GM18907 (cell line): ENCODE measurements around the gene RNF215.

Experiments used
- ATAC-seq: cut with Tn5 transposase; IDR thresholded peaks from one replicate; pipeline ENCODE4 v1.9.1; 2021; ENCODE audit warnings: mild to moderate bottlenecking, moderate library complexity; ENCODE audit not compliant: unreplicated experiment

RNF215 gene

DNA sequence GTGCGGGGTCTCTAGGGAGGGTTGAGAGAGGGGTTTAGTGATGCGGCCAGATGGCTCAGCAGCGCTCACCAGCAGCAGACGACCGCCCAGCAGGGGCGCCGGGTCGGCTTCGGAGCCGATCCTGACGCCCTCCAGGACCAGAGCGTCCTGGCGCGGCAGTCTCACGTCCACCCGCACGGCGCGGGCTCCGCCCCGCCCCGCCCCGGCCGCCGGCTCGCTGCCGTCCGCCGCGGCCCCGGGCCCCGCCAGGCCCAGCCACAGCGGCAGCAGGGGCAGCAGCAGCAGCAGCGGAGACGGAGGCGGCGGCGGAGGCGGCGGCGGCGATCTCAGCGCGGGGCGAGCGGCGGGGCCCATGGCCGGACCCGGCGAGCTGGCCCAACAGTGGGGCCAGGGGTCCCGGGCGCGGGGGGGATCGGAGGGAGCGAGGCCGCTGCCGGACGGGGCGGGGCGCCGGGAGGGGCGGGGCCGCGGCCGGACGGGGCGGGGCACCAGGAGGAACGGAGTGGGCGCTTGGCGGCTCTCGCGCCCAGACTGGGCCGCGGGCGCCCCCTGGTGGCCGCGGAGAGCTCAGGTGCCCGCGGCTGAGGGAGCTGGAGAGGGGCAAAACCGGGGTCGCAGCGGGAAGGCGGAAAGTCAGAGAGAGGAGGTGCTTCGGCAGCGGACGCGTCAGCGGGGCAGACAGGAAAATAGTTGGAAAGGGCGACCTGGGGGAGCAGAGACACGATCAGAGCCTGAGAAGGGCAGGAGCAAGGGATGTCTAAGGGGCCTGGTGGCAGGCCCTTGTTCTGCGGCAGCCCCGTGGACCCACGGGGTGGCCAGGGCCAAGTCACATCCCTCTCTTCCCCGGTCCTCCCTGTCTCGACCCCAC, at the start of gene RNF215:
TSS of gene RNF215 (minus strand) at position 452 of the 868 bp plus-strand sequence. CDS start at position 354, 98 bp downstream.
- ATAC-seq: peak; percentile 71

DNA sequence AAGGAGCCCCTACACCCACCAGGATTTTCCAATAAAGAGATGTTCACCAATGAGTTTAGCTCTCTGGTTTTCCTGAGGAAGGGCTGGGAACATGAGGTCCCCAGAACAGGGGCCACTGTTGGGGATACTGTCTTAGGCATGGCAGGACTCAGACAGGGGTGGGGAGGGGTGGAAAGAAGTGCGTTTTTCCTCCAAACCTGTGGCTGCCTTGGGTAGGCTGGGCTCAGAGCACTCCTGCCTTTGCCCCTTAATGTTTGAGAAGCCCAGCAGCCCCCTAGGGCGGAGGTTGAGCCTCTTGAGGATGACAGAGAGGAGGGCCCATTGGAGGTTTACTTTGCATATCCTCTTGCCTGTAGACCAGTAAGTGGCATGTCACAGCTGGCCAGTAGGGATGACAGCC, 49.0 kb upstream of the RNF215 start:
- ATAC-seq: no peak

DNA sequence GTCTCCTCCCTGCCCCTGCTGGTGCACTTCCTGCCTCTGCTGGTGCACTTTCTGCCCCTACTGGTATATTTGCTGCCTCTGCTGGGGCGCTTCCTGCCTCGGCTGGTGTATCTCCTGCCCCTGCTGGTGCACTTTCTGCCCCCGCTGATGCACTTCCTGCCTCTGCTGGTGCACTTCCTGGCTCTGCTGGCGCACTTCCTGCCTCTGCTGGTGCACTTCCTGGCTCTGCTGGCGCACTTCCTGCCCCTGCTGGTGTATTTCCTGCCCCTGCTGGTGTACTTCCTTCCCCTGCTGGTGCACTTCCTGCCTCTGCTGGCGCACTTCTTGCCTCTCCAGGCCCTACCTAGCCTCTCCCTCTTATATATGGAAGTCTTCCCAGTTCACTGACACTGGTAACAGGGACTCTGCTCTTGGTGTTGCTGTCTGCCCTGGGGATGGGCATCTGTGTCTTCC, 48.5 kb upstream of the RNF215 start:
- ATAC-seq: no peak

DNA sequence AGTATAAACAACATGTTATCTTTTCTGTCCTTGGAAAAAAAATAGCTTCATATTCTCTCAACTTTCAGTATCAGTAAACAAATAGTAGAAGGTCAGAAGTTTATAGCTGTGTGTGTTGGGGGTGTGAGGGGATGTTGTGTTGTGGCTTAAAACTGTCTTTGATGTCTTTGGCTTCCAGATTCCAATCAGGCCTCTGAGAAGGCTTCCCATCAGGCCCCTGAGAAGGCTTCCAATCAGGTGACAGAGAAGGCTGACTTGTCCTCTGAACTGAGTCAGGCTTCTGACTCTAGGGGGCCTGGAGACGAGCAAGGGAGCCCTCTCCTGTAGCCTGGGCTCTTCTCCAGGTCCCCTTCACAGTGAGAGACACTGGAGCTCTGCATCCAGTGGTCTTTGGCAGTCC, 47.6 kb upstream of the RNF215 start:
- ATAC-seq: no peak

DNA sequence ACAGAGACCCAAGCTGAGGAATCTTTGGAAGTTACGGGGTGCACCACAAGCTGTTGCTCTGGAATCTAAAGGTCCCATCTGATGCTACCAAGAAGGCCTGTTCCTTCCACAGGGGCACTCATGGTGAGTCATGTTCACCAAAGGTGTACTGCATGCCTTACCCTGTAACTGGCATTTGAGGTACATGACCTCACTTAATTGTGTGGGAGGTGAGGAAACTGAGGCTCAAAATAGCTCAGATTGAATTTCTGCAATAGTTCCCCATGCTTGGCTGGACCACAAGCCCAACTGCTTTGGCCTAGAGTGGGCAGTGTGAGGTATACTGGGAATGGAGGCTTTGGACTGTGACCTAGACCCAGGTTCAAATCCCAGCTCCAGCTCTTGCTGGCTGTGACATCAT, 46.6 kb upstream of the RNF215 start:
- no peak for ATAC-seq

DNA sequence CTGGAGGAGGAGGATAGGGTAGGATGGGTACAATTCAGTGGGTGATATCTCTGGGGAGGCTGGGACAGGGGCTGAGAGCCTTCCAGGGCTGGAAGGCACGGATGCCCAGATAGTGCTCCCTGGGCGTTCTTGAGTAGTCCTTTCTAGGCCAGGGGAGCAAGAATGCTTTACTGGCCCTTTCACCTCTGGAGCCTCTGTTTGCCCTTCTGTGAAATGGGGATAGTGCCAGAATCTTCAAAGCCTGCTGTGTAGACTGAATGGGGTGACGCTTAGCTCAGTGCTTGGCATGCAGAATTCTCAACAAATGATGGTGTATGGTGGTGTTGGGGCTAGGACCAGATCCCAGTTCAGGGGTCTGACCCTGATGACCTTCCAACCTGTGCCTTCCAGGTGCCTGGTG, 46.0 kb upstream of the RNF215 start:
- ATAC-seq: no peak

DNA sequence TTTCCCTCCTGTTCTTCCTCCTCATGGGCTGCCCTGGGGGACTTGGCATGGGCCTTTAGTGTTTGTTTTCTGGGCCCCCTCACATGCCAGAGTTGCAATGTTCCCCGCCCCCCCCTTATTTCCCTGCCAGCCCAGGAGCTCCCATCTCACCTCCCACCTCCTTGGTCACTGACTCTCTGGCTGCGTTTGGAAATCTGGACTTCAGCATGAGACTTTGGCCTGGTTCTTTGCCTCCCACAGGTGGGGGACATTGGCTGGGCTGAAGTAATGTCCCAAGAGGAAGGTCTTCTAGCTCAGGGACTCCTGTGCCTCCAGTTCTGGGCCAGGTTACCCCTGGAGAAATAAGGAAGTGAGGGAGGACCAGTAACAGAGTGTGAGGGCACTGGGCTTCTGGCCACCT, 45.3 kb upstream of the RNF215 start:
- no peak for ATAC-seq

DNA sequence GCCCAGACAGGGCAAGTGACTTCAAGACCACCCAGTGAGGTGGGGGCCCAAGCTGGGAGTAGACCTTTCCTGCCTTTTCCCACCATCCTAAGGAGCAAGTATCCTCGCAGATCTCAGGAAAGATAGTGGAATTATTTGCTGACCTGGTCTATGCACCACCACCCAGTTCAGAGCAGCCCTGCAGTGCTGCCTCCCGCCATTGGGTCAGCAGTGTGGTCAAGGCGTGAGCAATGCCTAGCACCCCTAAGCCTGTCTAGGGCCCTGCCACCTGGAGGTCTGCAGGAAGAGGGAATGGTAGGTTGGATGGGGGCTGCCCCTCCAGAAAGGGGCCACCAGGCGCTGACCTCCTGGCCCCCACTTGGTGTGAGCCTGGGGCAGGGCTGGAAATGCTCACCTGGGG, 44.9 kb upstream of the RNF215 start:
- ATAC-seq: no peak

DNA sequence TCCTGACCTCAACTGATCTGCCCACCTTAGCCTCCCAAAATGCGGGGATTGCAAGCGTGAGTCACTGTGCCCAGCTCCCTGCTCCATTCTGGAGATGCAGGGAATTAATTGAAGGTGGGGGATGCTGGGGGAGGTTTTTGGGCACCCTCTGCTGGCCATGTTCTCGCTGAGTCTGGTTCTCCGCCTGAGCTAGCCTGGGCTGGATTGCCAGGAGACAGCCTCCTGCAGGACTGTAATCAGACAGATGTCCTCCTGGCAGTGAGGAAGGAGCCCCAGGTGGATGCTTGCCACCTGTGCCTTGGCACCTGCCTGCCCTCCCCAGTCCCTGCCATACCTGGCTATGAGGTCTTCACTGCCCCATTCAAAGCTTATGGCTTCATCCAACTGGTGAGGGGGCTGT, 43.7 kb upstream of the RNF215 start:
- ATAC-seq: no peak

DNA sequence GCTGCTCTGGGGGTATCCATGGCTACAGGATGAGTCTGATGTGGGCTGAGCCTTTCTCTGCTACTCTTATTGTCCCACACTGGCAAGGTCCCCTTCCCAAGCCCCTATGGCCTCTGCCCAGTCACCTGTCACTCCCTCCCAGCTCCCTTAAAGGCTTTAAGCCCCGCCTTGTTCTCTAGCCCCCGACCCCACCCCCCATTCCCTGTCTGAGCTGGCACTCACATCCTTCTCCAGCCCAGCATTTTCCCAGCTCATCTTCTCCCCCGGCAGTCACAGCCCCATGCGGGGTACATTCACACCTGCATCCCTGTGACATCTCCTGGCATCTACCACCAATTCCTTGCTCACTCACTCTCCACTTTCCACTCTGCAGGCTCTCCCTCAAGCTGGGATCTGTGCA, 42.7 kb upstream of the RNF215 start:
- ATAC-seq: no peak

DNA sequence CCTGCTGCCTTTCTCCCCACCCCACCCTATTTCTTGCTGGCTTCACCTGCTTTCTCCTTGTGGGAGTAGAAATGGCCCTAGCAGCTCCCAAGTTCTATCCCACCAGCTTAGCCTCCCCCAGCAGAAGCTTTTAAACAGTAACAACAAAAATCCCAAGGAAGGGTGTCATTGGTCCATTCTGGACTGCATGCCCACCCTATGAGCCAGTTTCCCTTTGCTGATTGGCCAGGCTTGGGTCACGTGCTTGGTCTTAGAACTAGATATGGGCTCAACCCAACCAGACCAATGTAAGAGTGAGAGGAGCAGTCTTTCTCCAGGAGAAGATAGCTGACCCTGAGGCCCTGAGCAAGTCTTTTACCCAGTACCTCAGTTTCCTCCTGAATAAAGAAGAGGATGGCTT, 40.7 kb upstream of the RNF215 start:
- no peak for ATAC-seq

DNA sequence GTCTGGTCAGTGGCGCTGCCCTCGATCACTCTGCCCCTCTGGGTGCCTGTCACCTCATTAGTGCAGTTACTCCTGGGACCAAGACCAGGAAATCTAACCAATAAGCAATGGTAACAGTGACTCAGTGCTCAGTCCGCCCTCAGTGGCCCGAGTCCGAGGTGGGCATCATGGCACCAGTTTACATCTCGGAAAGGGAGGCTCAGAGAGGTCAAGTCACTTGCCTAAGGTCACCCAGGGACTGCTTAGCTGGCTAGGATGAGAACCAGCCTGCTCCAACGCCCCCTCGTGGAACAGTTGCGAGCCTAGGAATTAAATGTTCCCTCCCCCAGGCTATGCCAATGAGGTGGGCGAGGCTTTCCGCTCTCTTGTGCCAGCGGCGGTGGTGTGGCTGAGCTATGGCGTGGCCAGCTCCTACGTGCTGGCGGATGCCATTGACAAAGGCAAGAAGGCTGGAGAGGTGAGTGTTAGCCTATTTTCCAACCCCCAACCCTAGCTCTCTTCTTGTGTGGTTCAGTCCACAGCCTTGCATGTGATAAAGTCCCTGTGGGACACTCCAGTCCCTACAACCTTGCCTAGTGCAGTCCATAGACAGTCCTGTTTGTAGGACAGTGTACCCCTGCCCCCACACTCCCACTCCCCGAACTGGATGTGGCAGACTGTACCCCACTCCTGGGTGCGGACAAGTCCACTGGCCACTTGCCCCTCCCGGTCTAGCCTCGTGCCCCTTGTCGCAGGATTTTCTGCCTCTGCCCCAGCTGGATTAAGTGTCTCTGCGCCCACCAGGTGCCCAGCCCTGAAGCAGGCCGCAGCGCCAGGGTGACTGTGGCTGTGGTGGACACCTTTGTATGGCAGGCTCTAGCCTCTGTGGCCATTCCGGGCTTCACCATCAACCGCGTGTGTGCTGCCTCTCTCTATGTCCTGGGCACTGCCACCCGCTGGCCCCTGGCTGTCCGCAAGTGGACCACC, 39.5 kb upstream of the RNF215 start:
- no peak for ATAC-seq

DNA sequence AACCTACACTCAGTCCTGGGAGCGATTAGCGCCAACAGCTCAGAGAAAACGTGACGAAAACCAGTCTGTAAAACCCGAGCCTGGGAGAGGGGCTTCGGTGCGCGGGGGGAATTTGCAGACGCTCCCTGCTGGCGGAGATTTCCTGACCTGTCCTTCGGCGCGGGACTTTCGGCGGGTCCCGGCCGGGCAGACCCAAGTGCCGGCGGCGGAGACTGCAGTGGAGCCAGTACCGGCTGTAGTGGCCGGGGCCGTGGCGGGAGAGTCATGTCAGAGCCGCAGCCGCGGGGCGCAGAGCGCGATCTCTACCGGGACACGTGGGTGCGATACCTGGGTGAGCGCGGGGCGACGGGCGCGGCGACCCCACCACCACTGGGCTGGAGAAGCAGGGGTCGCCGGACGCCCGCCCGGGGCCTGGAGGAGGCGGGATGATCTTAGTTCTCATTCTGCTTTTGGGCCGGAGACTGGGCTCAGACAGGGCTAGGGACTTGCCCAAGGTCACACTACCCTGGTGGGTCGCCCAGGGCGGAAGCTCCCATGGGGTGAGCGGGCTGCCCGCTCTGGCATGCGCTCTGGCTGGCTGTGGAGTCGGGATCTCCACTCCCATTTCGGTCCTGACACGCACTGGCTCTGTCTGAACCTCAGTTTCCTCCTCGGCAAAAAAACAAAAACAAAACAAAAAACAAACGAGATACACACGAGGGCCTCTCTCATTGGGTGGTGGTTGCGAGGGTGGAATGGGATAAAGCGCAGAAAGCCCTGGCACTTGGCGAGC, 38.6 kb upstream of the RNF215 start, which contains the start of gene MTFP1:
TSS of gene MTFP1 (plus strand) at position 153 of the 772 bp plus-strand sequence. CDS start at position 265, 112 bp downstream.
- ATAC-seq: no peak

DNA sequence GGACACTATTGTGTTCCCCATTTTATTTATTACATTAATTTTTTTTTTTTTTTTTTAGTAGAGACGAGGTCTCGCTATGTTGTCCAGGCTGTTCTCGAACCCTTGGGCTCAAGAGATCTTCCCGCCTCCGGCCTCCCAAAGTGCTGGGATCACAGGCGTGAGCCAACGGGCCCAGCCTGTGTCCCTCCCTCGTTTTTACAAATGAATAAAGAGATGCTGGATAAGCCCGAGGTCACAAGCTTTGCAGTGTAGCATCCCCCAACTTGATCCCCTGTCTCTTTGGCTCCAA, 38.1 kb upstream of the RNF215 start:
- no peak for ATAC-seq

DNA sequence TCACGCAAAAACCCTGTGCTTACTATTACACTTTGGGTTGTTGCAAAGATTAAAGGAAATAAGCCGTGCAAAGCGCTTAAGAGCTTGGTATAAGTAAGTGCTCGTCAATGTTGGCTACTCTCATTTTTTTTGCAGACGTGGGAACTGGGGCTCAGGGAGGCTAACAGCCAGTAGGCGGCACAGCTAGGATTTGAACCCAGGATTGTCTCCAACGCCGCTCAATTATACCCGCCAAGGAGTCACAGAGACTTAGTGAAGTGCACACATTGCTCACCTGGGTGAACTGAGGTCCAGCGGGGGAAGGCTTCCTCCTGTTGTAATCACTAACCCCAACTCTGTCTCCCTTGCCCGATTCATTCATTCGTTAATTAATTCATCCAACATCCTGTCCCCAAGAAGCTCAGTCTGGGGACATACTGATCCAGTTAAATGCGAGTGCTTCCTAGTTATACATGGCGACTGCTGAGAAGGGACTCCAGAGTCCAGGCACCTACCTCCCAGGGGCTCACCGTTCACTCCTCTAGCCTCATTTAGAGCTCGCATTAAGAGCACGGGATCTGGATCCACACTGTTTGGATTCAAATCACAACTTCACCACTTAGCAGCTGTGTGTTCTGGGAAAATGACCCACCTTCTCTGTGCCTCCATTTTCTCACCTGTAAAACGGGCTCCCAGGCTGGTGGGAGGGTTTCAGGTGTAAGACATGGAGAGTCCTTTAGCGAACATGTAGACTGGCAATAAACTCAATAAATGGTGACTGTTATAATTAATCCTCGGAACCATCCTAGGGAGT, 37.5 kb upstream of the RNF215 start:
- no peak for ATAC-seq

DNA sequence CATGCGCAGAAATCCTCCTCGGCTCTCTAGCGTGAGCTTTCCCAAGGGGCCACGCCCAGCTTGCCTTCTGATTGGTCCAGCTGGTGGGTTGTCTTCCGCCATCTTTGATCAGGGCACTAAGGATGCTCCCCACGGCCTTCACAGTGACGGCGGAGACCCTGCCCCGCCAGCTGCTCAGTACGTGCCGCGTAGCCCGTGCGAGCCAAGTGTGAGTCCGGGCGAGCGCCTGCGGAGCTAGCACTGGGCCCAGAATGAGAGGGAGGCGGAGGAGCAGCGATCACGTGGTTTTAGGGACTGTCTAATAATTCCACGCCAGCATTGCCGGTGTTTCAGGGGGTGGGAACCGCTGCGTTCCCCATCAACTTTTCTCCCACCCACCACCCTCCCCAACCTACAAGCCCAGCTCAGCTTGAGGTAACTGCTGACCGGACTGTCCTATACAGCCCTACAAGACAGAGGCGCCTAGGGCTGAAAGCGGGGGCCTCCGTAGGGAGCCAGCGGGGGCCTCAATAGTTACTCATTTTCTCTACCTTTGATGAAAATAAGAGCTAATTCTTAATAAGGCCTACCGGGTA, 36.8 kb upstream of the RNF215 start:
- ATAC-seq: peak; percentile 78

DNA sequence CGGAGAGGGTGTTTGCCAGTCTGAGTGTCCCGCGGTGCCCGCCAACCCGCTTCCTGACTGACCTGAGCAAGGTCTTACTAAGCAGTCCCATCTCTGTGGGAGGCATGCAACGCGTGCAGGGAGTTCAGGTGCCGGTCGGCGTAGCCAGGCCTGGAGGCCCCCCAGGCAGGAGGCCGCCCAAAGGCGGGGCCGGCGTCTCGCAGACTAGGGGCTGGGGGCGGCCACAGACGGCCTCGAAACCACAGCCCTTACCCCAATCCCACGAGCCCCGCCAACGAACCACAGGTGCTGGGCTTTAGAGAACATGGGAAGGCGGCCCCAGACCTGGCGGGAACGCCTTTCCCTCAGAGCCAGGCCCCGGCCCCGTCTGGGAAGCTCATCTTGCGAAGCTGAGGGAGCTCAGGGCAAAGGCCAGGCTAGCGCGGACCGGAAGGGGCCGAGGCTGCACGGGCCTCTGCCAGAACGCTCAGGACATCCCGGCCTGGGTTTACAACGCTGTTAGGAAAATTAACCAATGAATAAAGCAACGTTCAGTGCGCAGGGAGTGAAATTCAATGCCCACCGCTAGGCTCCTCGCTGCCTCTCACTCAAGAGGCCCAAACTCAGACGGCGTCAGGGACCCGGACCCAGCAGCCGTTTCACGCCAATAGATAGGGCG, 36.2 kb upstream of the RNF215 start:
- ATAC-seq: peak; percentile 31

DNA sequence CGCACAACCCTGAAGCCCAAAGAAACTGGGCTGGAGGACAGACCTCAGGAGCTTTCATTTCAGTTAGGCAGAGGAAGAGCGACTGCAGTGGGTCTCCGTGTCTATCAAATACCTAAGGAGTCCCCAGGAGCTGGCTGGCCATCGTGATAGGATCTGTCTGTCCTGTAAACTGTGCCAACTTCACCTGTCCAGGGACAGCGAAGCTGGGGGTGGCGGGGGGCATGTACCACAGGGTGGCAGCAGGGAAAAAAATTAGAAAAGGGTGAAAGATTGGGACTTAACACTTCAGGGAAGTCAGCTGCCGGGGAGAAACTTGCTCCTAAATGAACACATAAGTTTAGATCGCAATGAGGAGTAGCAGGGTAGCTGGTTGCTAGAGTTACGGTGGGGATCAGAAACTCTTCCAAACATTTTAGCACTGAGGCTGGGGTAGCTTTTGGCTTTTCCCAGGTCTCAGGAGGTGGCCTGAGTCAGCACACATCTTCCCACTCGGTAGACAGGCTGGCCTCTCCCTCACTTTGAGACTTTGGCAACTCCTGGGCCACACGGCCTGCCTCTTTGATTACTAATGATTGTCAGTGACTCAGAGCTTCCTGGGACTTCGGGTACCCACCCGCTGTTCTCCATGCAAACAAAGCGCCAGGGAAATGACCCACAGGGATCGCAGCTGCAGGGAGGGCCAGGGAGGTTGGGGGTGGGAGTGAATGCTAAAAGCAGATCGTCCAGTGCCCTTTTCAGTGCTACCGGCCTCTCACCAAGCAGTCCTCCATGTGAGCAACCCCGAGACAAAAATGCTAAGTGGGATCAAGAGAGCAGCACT, 35.5 kb upstream of the RNF215 start:
- ATAC-seq: no peak
